LoVo (cell line): ENCODE results near the gene EVX2.

Source experiments
- DNase-seq: peaks from one replicate; pipeline ENCODE4 v3.0.0-alpha.2; 2016; ENCODE audit warnings: low spot score

EVX2 gene

GRCh38 chr2:176096243-176096985 lies 12.7 kb upstream of the EVX2 start:
- DNase-seq: peak; percentile 22

GRCh38 chr2:176095421-176095820 lies 11.7 kb upstream of the EVX2 start:
- no peak for DNase-seq

- no peak for DNase-seq
These were observed 10.6 kb upstream of the EVX2 start for GRCh38 chr2:176094349-176094748.

- DNase-seq: no peak
These were observed 10.1 kb upstream of the EVX2 start for GRCh38 chr2:176093898-176094249.

- peak; percentile 52 for DNase-seq
These were observed 9.6 kb upstream of the EVX2 start for GRCh38 chr2:176093145-176093897.

GRCh38 chr2:176092270-176093144 lies 8.7 kb upstream of the EVX2 start, which contains the start of gene HOXD13:
TSS of gene HOXD13 (plus strand) at chr2:176092721. CDS start at chr2:176092891, 170 bp downstream.
- peak; percentile 15 for DNase-seq

GRCh38 chr2:176091329-176092258 lies 7.8 kb upstream of the EVX2 start:
- DNase-seq: no peak

- DNase-seq: no peak
These were observed 7.1 kb upstream of the EVX2 start for GRCh38 chr2:176090862-176091261.

GRCh38 chr2:176089843-176090395 lies 6.2 kb upstream of the EVX2 start:
- no peak for DNase-seq

- no peak for DNase-seq
These were observed 5.4 kb upstream of the EVX2 start for GRCh38 chr2:176088937-176089842.

GRCh38 chr2:176088048-176088936 lies 4.5 kb upstream of the EVX2 start:
- peak; percentile 61 for DNase-seq

GRCh38 chr2:176087330-176088047 lies 3.7 kb upstream of the EVX2 start:
- DNase-seq: no peak

GRCh38 chr2:176085861-176086771 lies 2.4 kb upstream of the EVX2 start:
- no peak for DNase-seq

- DNase-seq: no peak
These were observed 1.5 kb upstream of the EVX2 start for GRCh38 chr2:176085120-176085788.

GRCh38 chr2:176084611-176085119 lies 903 bp upstream of the EVX2 start:
- no peak for DNase-seq
